Ascending aorta (tissue), 2 donors: ENCODE results near the gene MGMT. TPM values are rescaled to one million over a fixed set of nuclear protein-coding genes. Genes with fewer than 3 reads are reported as not detected.

Experiments
- DNase-seq, 2 donors: peaks; one replicate each; pipeline ENCODE4 v3.0.0-alpha.2; 2019; ENCODE audit warnings: low spot score in 2 of 2
- H3K27ac ChIP-seq, 2 donors: fragments of 200-600 bp; sonication (generic); one replicate each; pipeline ENCODE4 v1.5.1; 2016 to 2017; ENCODE audit warnings: mild to moderate bottlenecking in 1 of 2
- H3K27me3 ChIP-seq: fragments of 200-600 bp; sonication (generic); one replicate; pipeline ENCODE4 v1.5.1; 2017
- H3K36me3 ChIP-seq, 2 donors: fragments of 200-600 bp; sonication (generic); one replicate each; pipeline ENCODE4 v1.5.1; 2016
- H3K4me1 ChIP-seq, 2 donors: fragments of 200-600 bp; sonication (generic); one replicate each; pipeline ENCODE4 v1.5.1; 2016 to 2017; ENCODE audit warnings: mild to moderate bottlenecking in 1 of 2
- H3K4me3 ChIP-seq, 2 donors: fragments of 200-600 bp; sonication (generic); one replicate each; pipeline ENCODE4 v1.5.1; 2016 to 2017; ENCODE audit warnings: mild to moderate bottlenecking in 1 of 2
- H3K9me3 ChIP-seq, 2 donors: fragments of 200-600 bp; sonication (generic); one replicate each; pipeline ENCODE4 v1.5.1; 2016
- intact Hi-C: fragments of 100-400 bp; cut with DNase I; formaldehyde crosslinking; loops from one replicate; pipeline ENCODE4 v1.15.1; 2023
- total RNA-seq: library from RNA; depleted of rRNA; stranded (reverse); fragments of >200 nt; gene quantifications from one replicate; pipeline ENCODE4 v1.1.0, GENCODE V29; 2016
- TF ChIP-seq, protein P1 (sequence below), 3 experiments: fragments of 200-600 bp in 2 of 3; fragments of 450-650 bp in 1 of 3; sonication (generic) in 2 of 3; IDR thresholded peaks; one replicate each; pipeline ENCODE4 v1.5.1; 2016 to 2019; ENCODE audit warnings: antibody characterized with exemption in 3 of 3, mild to moderate bottlenecking in 1 of 3, moderate library complexity in 1 of 3

MGMT gene
- total RNA-seq, 1 donor from 2014 or later: 7.0 TPM

GRCh38 chr10:129715805-129716204 lies 248.8 kb downstream of the MGMT start:
- intact Hi-C loops: no loop called here
- H3K9me3 ChIP-seq: no peaks in the 10 kb centered on the region
- H3K27ac ChIP-seq: no peak overlapping the region
- TF ChIP-seq, protein P1, sequence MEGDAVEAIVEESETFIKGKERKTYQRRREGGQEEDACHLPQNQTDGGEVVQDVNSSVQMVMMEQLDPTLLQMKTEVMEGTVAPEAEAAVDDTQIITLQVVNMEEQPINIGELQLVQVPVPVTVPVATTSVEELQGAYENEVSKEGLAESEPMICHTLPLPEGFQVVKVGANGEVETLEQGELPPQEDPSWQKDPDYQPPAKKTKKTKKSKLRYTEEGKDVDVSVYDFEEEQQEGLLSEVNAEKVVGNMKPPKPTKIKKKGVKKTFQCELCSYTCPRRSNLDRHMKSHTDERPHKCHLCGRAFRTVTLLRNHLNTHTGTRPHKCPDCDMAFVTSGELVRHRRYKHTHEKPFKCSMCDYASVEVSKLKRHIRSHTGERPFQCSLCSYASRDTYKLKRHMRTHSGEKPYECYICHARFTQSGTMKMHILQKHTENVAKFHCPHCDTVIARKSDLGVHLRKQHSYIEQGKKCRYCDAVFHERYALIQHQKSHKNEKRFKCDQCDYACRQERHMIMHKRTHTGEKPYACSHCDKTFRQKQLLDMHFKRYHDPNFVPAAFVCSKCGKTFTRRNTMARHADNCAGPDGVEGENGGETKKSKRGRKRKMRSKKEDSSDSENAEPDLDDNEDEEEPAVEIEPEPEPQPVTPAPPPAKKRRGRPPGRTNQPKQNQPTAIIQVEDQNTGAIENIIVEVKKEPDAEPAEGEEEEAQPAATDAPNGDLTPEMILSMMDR (IDR thresholded peaks at IDR 0.05): no peak
- no peaks in the 10 kb centered on the region for H3K4me1 ChIP-seq
- no peaks in the 10 kb centered on the region for H3K27me3 ChIP-seq
- no peak for DNase-seq
- no peak overlapping the region for H3K4me3 ChIP-seq
- no peaks in the 10 kb centered on the region for H3K36me3 ChIP-seq

DNA sequence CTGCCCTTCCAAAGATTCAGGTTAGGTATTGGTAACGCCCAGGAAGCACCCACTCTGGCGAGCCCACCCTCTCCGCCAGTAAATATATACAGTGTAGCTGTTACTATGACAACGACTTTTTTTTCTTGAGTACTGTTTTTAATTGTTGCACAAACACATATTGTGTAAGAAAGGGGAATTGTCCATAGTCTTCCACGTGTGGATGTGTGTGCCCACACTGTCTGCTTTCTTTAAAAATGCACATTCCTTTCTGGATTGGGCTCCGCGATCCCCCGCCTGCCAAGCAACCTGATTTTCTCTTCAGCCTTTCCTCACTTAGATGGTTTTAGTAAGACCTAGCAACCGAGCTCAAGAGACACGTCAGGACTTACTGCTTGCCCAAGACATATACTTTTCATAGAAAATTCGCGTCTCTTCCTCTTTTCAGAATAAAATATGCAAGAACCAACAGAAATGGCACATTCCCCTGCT lies 249.2 kb downstream of the MGMT start:
- no peak overlapping the region for H3K4me3 ChIP-seq
- TF ChIP-seq, protein P1 (IDR thresholded peaks at IDR 0.05): no peak
- H3K27ac ChIP-seq: no peak overlapping the region
- no peaks in the 10 kb centered on the region for H3K27me3 ChIP-seq
- no peaks in the 10 kb centered on the region for H3K4me1 ChIP-seq
- no peaks in the 10 kb centered on the region for H3K36me3 ChIP-seq
- peaks cover 0 to 2% of the 10 kb centered on the region in 2 donors for H3K9me3 ChIP-seq
- no peak for DNase-seq
- intact Hi-C loops: no loop called here

DNA sequence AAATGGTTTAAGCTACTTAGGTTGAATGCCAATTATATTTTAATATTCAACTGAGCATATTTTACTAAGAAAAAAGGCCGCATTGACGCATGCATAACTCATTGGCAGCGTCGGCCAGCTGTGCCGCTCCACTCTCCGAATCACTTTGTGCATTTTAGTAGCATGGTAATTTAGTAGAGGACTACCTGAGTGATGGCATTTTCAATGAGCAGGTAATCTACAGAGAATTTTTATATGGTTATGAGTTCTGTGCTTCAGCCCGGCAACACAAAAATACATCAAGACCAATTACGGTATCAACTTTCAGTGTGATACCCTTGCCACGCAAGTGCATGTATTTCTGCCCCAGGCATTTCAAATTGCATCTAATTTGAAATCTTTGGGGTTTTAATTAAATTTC lies 249.8 kb downstream of the MGMT start:
- Histone ChIP-seq H3K4me3 (no peak overlapping the region), H3K36me3 (no peaks in the 10 kb centered on the region), H3K9me3 (peaks cover 0 to 5% of the 10 kb centered on the region in 2 donors), H3K27me3 (no peaks in the 10 kb centered on the region), H3K27ac (no peak overlapping the region), H3K4me1 (no peaks in the 10 kb centered on the region)
- TF ChIP-seq, protein P1 (IDR thresholded peaks at IDR 0.05): no peak
- intact Hi-C loops: no loop called here
- no peak for DNase-seq

GRCh38 chr10:129717816-129718547 lies 250.9 kb downstream of the MGMT start:
- Histone ChIP-seq H3K4me1 (no peaks in the 10 kb centered on the region), H3K27me3 (no peaks in the 10 kb centered on the region), H3K27ac (no peak overlapping the region), H3K4me3 (no peak overlapping the region), H3K36me3 (no peaks in the 10 kb centered on the region), H3K9me3 (peaks cover 0 to 11% of the 10 kb centered on the region in 2 donors)
- intact Hi-C loops: no loop called here
- DNase-seq: no peak
- TF ChIP-seq, protein P1 (IDR thresholded peaks at IDR 0.05): no peak

DNA sequence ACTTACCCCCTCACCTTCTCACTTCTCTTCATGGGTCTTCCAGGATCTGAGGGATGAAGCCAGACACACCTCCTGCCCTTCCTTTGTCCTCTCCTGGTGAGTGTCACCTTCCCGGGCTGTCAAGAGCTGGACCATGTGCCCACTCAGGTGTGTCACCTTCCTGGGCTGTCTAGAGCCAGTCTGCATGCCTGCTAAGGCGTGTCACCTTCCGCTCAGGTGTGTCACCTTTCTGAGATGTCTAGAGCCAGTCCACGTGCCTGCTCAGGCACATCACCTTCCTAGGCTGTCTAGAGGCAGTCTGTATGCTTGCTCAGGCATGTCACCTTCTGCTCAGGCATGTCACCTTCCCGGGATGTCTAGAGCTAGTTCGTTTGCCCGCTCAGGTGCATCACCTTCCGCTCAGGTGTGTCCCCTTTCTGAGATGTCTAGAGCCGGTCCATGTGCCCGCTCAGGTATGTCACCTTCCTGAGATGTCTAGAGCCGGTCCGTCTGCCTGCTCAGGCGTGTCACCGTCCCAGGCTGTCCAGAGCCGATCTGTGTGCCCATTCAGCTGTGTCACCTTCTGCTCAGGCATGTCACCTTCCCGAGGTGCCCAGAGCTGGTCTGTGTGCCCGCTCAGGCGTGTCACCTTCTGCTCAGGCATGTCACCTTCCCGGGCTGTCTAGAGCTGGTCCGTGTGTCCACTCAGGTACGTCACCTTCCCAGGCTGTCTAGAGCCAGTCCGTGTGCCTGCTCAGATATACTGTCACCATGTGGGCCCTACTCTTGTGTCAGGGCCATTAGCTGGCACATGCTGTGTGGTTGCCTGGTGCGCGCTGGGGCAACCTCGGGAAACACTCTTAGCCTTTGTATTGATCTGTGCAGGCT lies 251.7 kb downstream of the MGMT start:
- Histone ChIP-seq H3K27me3 (no peaks in the 10 kb centered on the region), H3K4me3 (no peak overlapping the region), H3K4me1 (no peaks in the 10 kb centered on the region), H3K27ac (no peak overlapping the region), H3K9me3 (peaks cover 0 to 11% of the 10 kb centered on the region in 2 donors), H3K36me3 (no peaks in the 10 kb centered on the region)
- TF ChIP-seq, protein P1 (IDR thresholded peaks at IDR 0.05): no peak
- DNase-seq: no peak
- intact Hi-C loops: no loop called here
